ENCODE data around the gene ORC3.

Gene ORC3

GRCh38 chr6:87672641-87673040, 82.7 kb downstream of the ORC3 start:
- no peak overlapping the region for H3K4me3 ChIP-seq (ENCODE audit: low read depth, low read length)
- no peak for DNase-seq (ENCODE audit: low read depth)
- TF ChIP-seq CTCF (IDR thresholded peaks at IDR 0.05; ENCODE audit: control insufficient read depth, extremely low read depth, insufficient read depth) = no peak

- TF ChIP-seq CTCF (IDR thresholded peaks at IDR 0.05; ENCODE audit: control insufficient read depth, extremely low read depth, insufficient read depth) = no peak
- no peak overlapping the region for H3K4me3 ChIP-seq (ENCODE audit: low read depth, low read length)
- DNase-seq (ENCODE audit: low read depth) = no peak
These were observed 83.3 kb downstream of the ORC3 start for GRCh38 chr6:87673237-87673636.

- TF ChIP-seq CTCF (IDR thresholded peaks at IDR 0.05; ENCODE audit: control insufficient read depth, extremely low read depth, insufficient read depth) = no peak
- DNase-seq (ENCODE audit: low read depth) = no peak
- no peak overlapping the region for H3K4me3 ChIP-seq (ENCODE audit: low read depth, low read length)
These were observed 84.4 kb downstream of the ORC3 start for GRCh38 chr6:87674290-87674689.

GRCh38 chr6:87675004-87675681, 85.2 kb downstream of the ORC3 start:
- no peak for TF ChIP-seq CTCF (IDR thresholded peaks at IDR 0.05; ENCODE audit: control insufficient read depth, extremely low read depth, insufficient read depth)
- DNase-seq (ENCODE audit: low read depth) = no peak
- H3K4me3 ChIP-seq (ENCODE audit: low read depth, low read length) = no peak overlapping the region

GRCh38 chr6:87682310-87682709, 92.4 kb downstream of the ORC3 start:
- DNase-seq (ENCODE audit: low read depth) = no peak
- no peak for TF ChIP-seq CTCF (IDR thresholded peaks at IDR 0.05; ENCODE audit: control insufficient read depth, extremely low read depth, insufficient read depth)
- no peak overlapping the region for H3K4me3 ChIP-seq (ENCODE audit: low read depth, low read length)

GRCh38 chr6:87683890-87684289, 94.0 kb downstream of the ORC3 start:
- DNase-seq (ENCODE audit: low read depth) = no peak
- TF ChIP-seq CTCF (IDR thresholded peaks at IDR 0.05; ENCODE audit: control insufficient read depth, extremely low read depth, insufficient read depth) = no peak
- no peak overlapping the region for H3K4me3 ChIP-seq (ENCODE audit: low read depth, low read length)

Measured in LNCaP clone FGC (cell line).